Measurements from ENCODE around the gene LONRF2.
"Not testable (repeated sequence)": the region's sequence is repeated elsewhere in the genome, so short reads cannot be mapped to it uniquely, and the experiment has no call there.

The LONRF2 gene
- 0.24 to 2.0 (median 0.84) reads per million in 4 experiments for total RNA-seq

DNA sequence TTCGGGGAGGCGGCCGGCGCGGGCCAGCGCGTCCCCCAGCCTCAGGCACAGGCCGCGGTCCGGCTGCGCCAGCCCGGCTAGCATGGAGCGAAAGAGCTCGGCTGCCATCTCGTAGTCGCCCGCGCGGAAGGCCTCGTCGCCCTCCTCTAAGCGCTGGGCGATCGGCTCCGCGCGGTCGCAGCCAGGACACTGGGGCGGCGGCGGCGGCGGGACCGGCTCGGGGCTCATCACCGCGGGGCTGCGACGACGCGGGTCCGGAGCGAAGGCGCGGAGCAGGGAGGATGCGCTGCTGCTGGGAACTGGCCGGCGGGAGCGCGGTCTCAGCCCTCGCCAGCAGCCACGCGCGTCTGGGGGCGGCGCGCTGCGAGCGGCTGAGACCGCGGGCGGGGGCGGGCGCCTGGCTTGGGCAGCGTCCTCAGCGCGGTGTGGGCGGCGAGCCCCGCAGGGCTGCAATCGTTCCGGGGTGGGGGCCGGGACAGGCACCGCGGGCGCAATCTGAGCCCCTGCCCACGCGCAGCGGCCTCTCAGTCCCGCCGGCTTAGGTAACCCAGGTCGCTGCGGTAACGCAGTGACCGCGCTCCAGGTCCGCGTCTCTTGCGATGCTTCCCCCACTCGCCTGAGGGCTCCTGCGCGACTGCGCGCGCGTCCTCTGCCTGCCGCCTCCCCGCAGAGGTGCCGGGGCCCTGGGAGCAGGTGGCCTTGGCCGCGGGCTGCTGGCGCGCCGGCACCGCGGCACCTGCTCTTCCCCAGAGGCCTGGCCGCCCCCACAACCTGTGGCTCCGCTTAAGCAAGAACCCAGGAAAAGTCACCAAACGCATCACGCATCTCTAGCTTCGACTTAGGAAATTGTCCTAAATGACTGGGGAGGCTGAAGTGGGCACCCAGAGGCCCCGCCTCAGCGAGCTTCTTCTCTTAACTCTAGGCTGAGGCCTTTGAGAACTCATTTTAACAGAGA is at the start of gene LONRF2:
TSS of gene LONRF2 (minus strand) at position 636 of the 955 bp plus-strand sequence. CDS start at position 228, 408 bp downstream.
- no peak for DNase-seq

DNA sequence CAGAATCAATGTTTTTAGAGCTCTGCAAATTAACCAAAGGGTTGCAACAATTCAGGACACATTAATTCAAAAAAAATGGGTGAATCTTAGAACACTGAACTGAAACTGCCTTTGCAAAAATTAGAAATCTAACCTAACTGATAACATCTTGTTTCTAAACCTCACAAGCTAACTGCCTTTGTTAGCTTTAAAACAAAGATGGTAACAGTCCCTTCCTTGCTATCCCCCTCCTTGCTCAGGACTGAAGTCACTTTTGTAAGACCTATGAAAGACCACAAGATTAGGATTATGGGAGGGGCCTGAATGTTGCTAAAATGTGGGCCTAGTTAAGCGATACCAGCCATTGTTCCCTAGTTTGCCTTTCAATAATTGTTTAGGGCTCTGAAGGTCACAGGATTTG is 44.9 kb upstream of the LONRF2 start:
- DNase-seq: no peak

- no peak for DNase-seq
Measured at GRCh38 chr2:100365434-100365833, 43.1 kb upstream of the LONRF2 start.

GRCh38 chr2:100362269-100362668 is 40.0 kb upstream of the LONRF2 start:
- not testable (repeated sequence) for DNase-seq

DNA sequence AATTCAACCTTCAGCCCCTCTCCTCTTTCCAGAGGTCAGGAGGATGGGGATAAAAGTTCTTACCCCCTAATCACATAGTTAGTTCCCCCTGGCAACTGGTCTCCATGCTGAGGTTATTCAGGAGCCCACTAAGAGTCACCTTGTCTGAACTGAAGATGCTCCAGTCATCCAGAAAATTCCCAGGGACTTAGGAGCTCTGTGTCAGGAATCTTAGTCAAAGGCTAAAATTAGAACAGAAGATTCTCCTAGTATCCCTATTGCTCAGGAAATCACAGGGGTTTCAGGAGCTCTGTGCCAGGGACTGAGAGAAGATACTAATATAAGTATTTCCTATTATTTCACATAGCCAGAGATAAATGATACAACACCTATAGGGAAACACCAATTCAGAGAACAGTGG is 37.3 kb upstream of the LONRF2 start:
- no peak for DNase-seq

DNA sequence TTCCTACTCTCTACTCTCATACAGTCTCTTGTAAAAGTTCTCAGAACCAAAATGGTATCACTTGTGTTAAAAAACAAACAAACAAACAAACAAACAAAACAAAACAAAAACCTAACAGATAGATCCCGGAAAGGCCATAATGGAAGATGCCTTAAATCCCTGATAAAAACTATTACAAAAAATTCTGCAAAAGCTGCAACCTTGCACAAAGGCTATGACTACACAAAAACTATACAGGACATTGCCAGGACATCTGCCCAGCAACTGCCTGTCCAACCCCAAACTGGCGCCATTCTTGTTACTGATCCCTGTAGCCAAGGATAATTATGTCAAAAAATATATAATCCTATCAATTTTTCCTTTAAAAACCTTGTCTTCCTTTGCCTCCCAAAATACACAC is 36.3 kb upstream of the LONRF2 start:
- no peak for DNase-seq

DNA sequence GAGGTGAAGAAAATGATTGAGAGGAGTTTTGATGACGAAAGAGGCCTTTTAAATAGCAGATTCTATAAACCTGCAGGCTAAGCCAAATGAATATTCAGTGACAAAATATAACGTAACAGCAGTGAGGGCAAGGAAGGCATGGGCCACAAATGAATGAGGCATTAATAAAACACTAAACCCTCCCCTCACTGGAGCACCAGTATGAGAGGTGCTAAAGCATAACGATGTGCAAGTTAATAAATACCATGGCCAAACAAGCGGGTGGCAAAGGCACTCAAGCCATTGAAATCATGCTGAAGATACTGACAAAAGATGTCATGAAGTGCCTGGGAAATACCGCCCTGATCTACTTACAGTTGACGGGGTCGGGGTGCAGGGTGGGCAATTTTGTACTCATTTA is 30.2 kb upstream of the LONRF2 start:
- DNase-seq: no peak

- no peak for DNase-seq
Measured at GRCh38 chr2:100350661-100351185, 28.4 kb upstream of the LONRF2 start.

- DNase-seq: not testable (repeated sequence)
Measured at GRCh38 chr2:100345144-100345543, 22.8 kb upstream of the LONRF2 start.

- DNase-seq: no peak
Measured at GRCh38 chr2:100344433-100344832, 22.1 kb upstream of the LONRF2 start.

- not testable (repeated sequence) for DNase-seq
Measured at GRCh38 chr2:100342466-100342865, 20.2 kb upstream of the LONRF2 start.

DNA sequence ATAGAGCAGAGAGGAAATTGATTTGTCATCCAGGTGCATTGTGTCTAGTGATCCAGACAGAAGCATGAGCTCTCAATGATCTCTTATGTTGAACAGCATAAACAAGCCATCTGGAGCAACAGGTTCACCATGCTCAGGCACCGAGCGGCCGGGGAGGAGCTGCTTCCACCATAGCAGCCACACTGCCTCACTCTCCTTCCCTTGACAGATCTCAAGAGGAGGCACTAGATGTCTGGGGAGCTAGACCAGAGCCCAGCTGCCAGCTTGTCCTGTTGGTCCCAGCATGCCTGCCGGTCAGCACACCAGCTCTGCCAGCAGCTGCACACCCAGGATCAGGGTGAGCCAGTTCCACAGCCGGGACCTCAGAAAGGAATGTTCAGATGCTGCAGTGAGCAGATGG is 17.5 kb upstream of the LONRF2 start:
- DNase-seq: no peak

- DNase-seq: no peak
Measured at GRCh38 chr2:100334929-100335328, 12.6 kb upstream of the LONRF2 start.

GRCh38 chr2:100327742-100328141 is 5.4 kb upstream of the LONRF2 start:
- DNase-seq: no peak

GRCh38 chr2:100321179-100321865 is 979 bp downstream of the LONRF2 start:
- DNase-seq: no peak

DNA sequence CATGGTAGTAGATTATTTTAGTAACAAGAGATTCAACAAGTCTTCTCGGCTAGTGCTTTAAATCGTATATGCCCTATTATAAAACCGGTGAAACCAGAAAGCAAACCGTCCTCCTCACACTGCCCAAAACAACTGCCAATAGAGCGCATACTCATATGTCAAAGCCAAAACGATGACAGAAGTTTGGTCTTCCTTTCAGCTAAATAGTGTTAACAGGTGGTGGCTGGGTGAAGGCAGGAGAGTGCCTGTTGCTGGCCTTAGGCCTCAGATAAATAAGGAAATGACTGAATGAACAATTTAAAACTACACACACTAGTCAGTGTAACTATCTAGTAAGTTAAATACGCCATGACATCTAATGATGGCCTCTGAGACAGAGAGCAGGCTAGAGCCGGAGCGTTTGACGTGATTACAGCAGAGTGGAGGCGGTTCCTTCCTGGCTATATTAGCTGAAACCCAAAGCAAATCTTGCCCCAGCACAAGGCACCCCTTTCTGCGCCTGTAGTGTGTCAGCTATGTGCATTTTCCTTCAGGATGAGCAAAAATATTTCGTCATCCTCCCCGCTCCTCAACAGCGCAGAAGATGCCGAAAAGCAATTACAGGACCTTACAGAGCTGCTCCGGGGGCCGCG is 1.6 kb downstream of the LONRF2 start:
- DNase-seq: no peak

DNA sequence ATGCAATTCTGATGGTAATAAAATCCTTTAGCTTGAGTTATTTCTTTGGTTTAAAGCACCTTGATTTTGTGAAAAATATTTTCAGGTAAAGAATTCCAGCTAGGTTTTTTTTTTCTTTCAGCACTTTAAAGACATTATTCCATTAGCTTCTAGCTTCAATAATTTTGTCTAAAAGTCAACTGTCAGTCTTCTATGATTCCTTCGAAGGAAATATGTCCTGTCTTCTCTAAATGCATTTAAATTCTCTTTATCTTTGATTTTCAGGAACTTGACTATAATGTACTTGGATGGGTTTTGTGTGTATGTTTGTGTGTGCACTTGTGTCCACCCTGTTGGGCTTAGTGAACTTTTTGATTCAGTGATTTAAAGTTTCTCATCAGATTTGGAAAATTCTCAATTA is 4.7 kb downstream of the LONRF2 start:
- DNase-seq: no peak

DNA sequence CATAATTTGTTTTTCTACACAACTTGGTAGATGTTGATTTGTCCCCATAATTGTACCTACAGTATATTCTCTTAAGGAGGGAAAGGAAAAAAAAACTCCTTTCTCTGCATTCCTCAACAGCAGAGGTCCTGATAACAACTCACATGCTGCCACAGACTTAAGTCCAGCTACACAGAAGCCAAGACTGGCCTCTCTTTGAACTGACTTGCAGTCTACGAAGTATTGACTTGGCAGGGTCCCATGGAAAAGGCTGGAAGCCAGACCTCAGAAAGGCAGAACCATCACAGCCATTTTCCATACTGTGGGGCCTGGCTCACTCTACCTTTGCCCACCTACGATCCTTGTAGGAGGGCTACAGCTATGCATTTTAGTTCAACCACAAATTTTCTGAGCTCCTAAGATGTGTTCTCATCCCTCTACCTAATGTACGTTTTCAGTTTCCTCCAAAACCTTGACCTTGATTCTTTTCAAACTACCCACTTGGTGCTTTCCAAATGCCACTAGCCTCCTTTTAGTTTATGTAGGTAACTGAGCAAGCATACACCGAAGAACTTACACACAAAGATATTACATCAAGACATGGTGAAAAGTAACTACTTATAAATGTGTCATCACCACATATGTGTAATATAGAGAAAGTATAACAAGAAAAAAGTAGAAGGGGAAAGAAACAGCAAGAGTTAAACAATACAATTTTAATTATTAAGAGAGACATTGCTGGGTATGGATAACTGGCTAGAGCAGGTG is 12.2 kb downstream of the LONRF2 start:
- DNase-seq: no peak

DNA sequence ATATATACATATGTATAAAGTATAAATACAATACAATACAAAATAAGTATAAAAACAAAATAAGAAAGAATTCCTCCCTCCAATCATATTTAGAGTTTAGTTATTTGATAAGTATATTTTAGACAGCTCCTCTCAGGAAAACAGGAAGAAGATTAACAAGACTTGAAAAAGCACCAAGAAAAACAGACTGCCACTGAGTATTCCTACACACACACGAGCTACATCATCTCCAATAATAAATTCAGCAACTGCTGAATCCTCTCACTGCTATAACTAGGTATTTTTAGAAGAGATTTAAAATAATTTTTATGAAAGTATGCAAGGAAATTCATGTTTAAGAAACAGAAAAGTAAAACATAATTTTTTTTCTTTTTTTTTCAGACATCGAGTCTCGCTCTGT is 13.0 kb downstream of the LONRF2 start:
- no peak for DNase-seq

- DNase-seq: no peak
Measured at GRCh38 chr2:100303744-100304143, 18.6 kb downstream of the LONRF2 start.

GRCh38 chr2:100302585-100302892 is 19.8 kb downstream of the LONRF2 start:
- no peak for DNase-seq

- no peak for DNase-seq
Measured at GRCh38 chr2:100301881-100302584, 20.3 kb downstream of the LONRF2 start.

Measured in effector CD8-positive, alpha-beta T cell (primary cell).